Heart left ventricle (tissue), 16 donors: ENCODE data around the gene CLCNKA. TPM values are rescaled to one million over a fixed set of nuclear protein-coding genes. Genes with fewer than 3 reads are reported as not detected.
"Not testable (repeated sequence)": the region's sequence is repeated elsewhere in the genome, so short reads cannot be mapped to it uniquely, and the experiment has no call there.

ENCODE experiments used
- ATAC-seq, 4 donors: fragments of 200-7000 bp; cut with Tn5 transposase; one replicate each; pipeline ENCODE4 v1.9.1; 2020 to 2022; ENCODE audit warnings: moderate library complexity in 4 of 4, mild to moderate bottlenecking in 3 of 4, moderate number of reproducible peaks in 1 of 4
- DNase-seq, 5 donors: peaks; one replicate each; pipeline ENCODE4 v3.0.0-alpha.2; 2020
- H3K27ac ChIP-seq, 12 donors: fragments of 200-600 bp; sonication (generic) in 4 of 12; one replicate each; pipeline versions ENCODE4 v1.5.0 to v1.8.0; 2016 to 2022; ENCODE audit warnings: mild to moderate bottlenecking in 2 of 12
- H3K27me3 ChIP-seq, 9 donors: fragments of 200-600 bp; sonication (generic) in 2 of 9; one replicate each; pipeline versions ENCODE4 v1.5.1 to v1.8.0; 2016 to 2022; ENCODE audit warnings: mild to moderate bottlenecking in 3 of 9
- H3K36me3 ChIP-seq, 9 donors: fragments of 200-600 bp; sonication (generic) in 2 of 9; one replicate each; pipeline versions ENCODE4 v1.5.0 to v1.8.0; 2018 to 2022; ENCODE audit warnings: mild to moderate bottlenecking in 2 of 9
- H3K4me1 ChIP-seq, 12 donors: fragments of 200-600 bp; sonication (generic) in 4 of 12; one replicate each; pipeline versions ENCODE4 v1.5.0 to v1.8.0; 2016 to 2022; ENCODE audit warnings: mild to moderate bottlenecking in 3 of 12
- H3K4me3 ChIP-seq, 12 donors: fragments of 200-600 bp; sonication (generic) in 4 of 12; one replicate each; pipeline versions ENCODE4 v1.5.0 to v1.8.0; 2017 to 2022; ENCODE audit warnings: mild to moderate bottlenecking in 9 of 12, moderate library complexity in 4 of 12
- H3K9me3 ChIP-seq, 12 donors: fragments of 200-600 bp; sonication (generic) in 4 of 12; one replicate each; pipeline versions ENCODE4 v1.5.0 to v1.8.0; 2016 to 2022; ENCODE audit warnings: mild to moderate bottlenecking in 1 of 12
- CTCF ChIP-seq, 12 donors: fragments of 200-600 bp; sonication (generic) in 4 of 12; IDR thresholded peaks; one replicate each; pipeline versions ENCODE4 v1.5.0 to v1.8.0; 2018 to 2022; ENCODE audit warnings: antibody characterized with exemption in 12 of 12, mild to moderate bottlenecking in 5 of 12
- POLR2A ChIP-seq, 2 donors: fragments of 450-650 bp; IDR thresholded peaks; one replicate each; pipeline ENCODE4 v1.6.1; 2017; ENCODE audit warnings: antibody characterized with exemption in 2 of 2, mild to moderate bottlenecking in 2 of 2, moderate library complexity in 2 of 2
- WGBS, 4 donors: extraction: QIAGEN DNeasy Blood & Tissue Kit in 2 of 4; methylation state at CpG; one replicate each; pipeline versions ENCODE4 v1.1.5 to v1.1.7; 2013 to 2018; 5-methylcytosine and 5-hydroxymethylcytosine counted together
- intact Hi-C, 10 donors: fragments of 100-400 bp; cut with DNase I; formaldehyde crosslinking; loops; one replicate each; pipeline versions ENCODE4 v1.11.1 to v1.14.2; 2022
- polyA plus RNA-seq, 2 donors: library from polyadenylated mRNA; stranded (reverse); fragments of 200-250 nt; gene quantifications; one replicate each; pipeline ENCODE4 v1.2.3, GENCODE V29; 2013
- total RNA-seq, 9 donors: library from RNA; depleted of rRNA in 2 of 9; stranded (reverse); fragments of >200 nt in 2 of 9; fragmentation: NEBNext Ultra II Directional in 3 of 9; extraction: Animal tissue kit (Norgen Biotek cat#: 25700) in 3 of 9; gene quantifications; one replicate each; pipeline versions ENCODE4 v1.1.0 to v1.2.4, GENCODE V29; 2016 to 2023
- donor health status: ischemic (EF 13 %, LVEDD 7.1; RV severe dilation, severe dysfunction).
- donor health status: healthy with polysubstance abuse.
- donor health status: DM: no; HTN: yes; CAD: no.
- donor health status: DM: no; HTN: no; CAD: no.
- donor health status: ischemic (EF 25% LVEDD 6.9; RV normal size, moderate dysfunction).
- donor health status: ischemic (EF 25% LVEDD 5.7; RV mildly dilated, moderate dysfunction).
- donor health status: healthy.
- donor health status: DM: yes; HTN: yes; CAD: no.
- donor health status: ischemic (EF 35%, LVEDD 5.7; RV mildly dilated, moderate dysfunction).
- donor health status: nonischemic (EF 11% LVEDD 7.7; RV severe dilation, severe dysfunction).
- donor health status: DM: yes; HTN: yes; CAD: no.
- donor health status: PGD.
- donor health status: ischemic (EF 29% LVEDD 5.4; RV normal size, mild dysfunction).
- donor health status: nonischemic (EF 23%, LVEDD 6.1; RV moderate dilation, normal function).

The CLCNKA gene
- total and polyA plus RNA-seq, 11 donors, result 0.25 to 1.1 (median 0.53) TPM; not detected in 2

DNA sequence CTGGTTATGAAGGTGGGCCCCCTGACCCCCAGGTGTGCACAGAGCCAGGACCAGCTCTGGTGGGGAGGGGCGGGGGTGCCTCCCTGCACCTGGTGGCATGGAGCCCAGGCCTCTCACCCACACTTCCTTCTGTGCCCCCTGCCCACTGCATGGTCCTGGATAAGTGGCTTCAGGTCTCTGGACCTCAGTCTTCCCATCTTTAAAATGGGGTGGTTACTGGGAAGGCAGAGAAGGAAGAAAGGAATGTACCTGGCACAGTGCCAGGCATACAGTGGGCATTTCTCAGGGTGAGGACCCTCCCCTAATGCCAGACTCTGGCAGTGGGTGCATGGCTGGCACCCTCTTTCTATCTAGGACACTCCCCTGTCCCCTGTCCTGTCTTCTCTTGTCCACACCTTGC is 7.5 kb downstream of the CLCNKA start:
- H3K36me3 ChIP-seq, result no peaks in the 10 kb centered on the region
- TF ChIP-seq POLR2A (IDR thresholded peaks at IDR 0.05) (no peak), CTCF (IDR thresholded peaks at IDR 0.05) (no peak)
- no peak overlapping the region for H3K4me3 ChIP-seq
- no peaks in the 10 kb centered on the region for H3K9me3 ChIP-seq
- intact Hi-C loops, result no loop called here
- peaks cover 0 to 19% (median 10%) of the 10 kb centered on the region in 12 donors for H3K4me1 ChIP-seq
- 89 to 100% (median 96%) methylated on average over 1 of the region's 1 CpG for WGBS, 4 donors
- ATAC-seq (no peak), DNase-seq (no peak)
- H3K27ac ChIP-seq, result no peak overlapping the region
- peaks cover 0 to 10% (median 0%) of the 10 kb centered on the region in 9 donors for H3K27me3 ChIP-seq

DNA sequence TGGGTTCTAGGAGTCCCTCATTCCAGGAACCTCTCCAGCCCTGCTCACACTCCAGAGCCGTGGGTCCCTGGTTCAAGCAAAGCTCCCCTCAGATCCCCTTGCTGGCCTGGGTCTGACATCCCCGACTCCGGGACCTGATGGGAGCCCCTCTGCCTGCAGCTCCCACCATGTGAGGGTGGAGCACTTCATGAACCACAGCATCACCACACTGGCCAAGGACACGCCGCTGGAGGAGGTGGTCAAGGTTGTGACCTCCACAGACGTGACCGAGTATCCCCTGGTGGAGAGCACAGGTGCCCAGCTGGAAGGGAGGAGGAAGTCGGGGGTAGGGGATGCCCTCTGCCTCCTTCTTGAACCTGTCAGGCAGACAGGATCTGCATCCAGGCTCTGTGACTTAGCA is 9.7 kb downstream of the CLCNKA start:
- TF ChIP-seq POLR2A (IDR thresholded peaks at IDR 0.05), result no peak
- TF ChIP-seq CTCF (IDR thresholded peaks at IDR 0.05), result no peak
- intact Hi-C loops, result no loop called here
- Histone ChIP-seq H3K27ac (no peak overlapping the region), H3K36me3 (no peaks in the 10 kb centered on the region), H3K27me3 (peaks cover 0 to 10% (median 0%) of the 10 kb centered on the region in 9 donors), H3K4me3 (no peak overlapping the region), H3K4me1 (peaks cover 0 to 19% (median 10%) of the 10 kb centered on the region in 12 donors), H3K9me3 (no peaks in the 10 kb centered on the region)
- ATAC-seq, result no peak
- no peak for DNase-seq
- 76 to 86% (median 85%) methylated on average over 7 to 8 of the region's 8 CpGs for whole genome bisulfite sequencing, 4 donors

- 47 to 61% (median 49%) methylated on average over 6 to 18 of the region's 18 CpGs for WGBS, 4 donors
- H3K4me3 ChIP-seq, result no peak overlapping the region
- H3K9me3 ChIP-seq, result no peaks in the 10 kb centered on the region
- H3K4me1 ChIP-seq, result peaks cover 0 to 11% (median 4%) of the 10 kb centered on the region in 12 donors
- no peak overlapping the region for H3K27ac ChIP-seq
- H3K27me3 ChIP-seq, result peaks cover 0 to 6% (median 0%) of the 10 kb centered on the region in 9 donors
- ATAC-seq (peak; percentile 81 to 96 (median 93)), DNase-seq (peak; percentile 87 to 93 (median 90))
- intact Hi-C loops, result loop anchor here in 8 of 10 donors (1.0 to 2.0 kb wide), 3 partner anchors 23 to 25 kb away; no protein-coding TSS in a partner anchor
- H3K36me3 ChIP-seq, result no peaks in the 10 kb centered on the region
- TF ChIP-seq CTCF (IDR thresholded peaks at IDR 0.05) (peak; percentile 90 to 99 (median 96)), POLR2A (IDR thresholded peaks at IDR 0.05) (no peak)
Observed at GRCh38 chr1:16032388-16033102, 10.7 kb downstream of the CLCNKA start.

- intact Hi-C loops, result loop anchor here in 7 of 10 donors (1.0 to 2.0 kb wide), 3 partner anchors 24 kb away; no protein-coding TSS in a partner anchor
- H3K9me3 ChIP-seq, H3K36me3 ChIP-seq, H3K27me3 ChIP-seq, H3K4me3 ChIP-seq, ATAC-seq, H3K27ac ChIP-seq, DNase-seq: not testable (repeated sequence)
- WGBS, 4 donors, result 56 to 61% (median 59%) methylated on average over 6 to 7 of the region's 7 CpGs; no CpG with 5 or more reads in 1 of the 4 donors
- peaks cover 0 to 11% (median 4%) of the 10 kb centered on the region in 12 donors for H3K4me1 ChIP-seq
Observed at GRCh38 chr1:16033103-16033632, 11.3 kb downstream of the CLCNKA start.

- not testable (repeated sequence) for H3K4me3 ChIP-seq, H3K27me3 ChIP-seq, DNase-seq, H3K9me3 ChIP-seq, H3K27ac ChIP-seq, H3K36me3 ChIP-seq, ATAC-seq
- H3K4me1 ChIP-seq, result peaks cover 0 to 11% (median 4%) of the 10 kb centered on the region in 12 donors
- WGBS, 4 donors, result 78 to 89% (median 86%) methylated on average over 3 to 10 of the region's 11 CpGs
- intact Hi-C loops, result loop anchor here in 2 of 10 donors (2.0 kb wide), 1 partner anchor 24 kb away; no protein-coding TSS in a partner anchor
Observed at GRCh38 chr1:16036461-16036860, 14.6 kb downstream of the CLCNKA start.
